Measurements from ENCODE around the gene HPN. TPM values are rescaled to one million over a fixed set of nuclear protein-coding genes. Genes with fewer than 3 reads are reported as not detected.

The HPN gene
- total RNA-seq, 1 experiment from 2014 or later: 10.6 TPM

DNA sequence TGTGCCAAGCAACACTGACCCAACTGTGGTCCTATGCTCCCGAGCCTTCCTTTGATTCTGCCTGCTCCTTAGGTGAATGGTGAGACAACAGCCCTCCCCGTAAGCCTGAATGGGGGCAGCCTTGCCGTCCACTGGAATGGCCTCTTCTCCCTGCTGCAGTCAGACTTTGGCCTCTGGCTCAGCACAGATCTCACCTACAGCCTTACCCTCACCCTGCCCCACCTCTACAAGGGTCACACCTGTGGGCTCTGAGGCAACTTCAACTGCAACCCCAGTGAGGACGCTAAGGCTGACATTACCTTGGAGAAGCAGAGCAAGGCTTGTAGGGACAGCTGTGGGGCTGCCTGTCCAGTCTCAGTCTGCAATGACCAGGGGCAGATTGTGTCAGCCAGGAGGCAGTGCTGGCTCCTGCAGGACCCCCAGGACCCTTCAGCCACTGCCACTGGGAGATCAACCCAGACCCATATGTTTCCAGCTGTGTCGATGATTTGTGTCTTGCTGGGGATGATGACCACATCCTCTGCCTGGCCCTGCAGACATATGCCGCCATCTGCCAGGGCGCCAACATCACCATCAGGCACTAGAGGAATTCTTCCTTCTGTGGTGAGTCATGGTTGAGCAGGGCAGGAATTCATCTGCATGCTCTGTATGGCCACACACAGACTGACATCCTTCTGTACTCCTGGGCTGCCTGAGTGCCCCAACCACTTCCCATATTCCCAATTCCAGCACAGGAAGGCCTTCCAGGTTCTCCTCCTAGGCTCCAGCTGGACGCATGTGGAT, 46.8 kb downstream of the HPN start:
- no peak overlapping the region for H3K4me2 ChIP-seq (ENCODE audit: insufficient read depth, insufficient read length, low read length)
- no peak overlapping the region for H2BK120ac ChIP-seq (ENCODE audit: low read depth, low read length, poor library complexity, severe bottlenecking)
- Mint-ChIP-seq H3K4me3 (no peak overlapping the region), H3K27ac (no peak overlapping the region), H3K9me3 (no peaks in the 10 kb centered on the region), H3K4me1 (peaks cover 14 to 24% of the 10 kb centered on the region in 2 experiments), H3K27me3 (ENCODE audit: low read depth) (no peaks in the 10 kb centered on the region; the same call in 1 of the 2 replicates), H3K36me3 (ENCODE audit: insufficient read depth in 1 of 3, low read depth in 3 of 3) (no peaks in the 10 kb centered on the region)
- H3K9me3 ChIP-seq (ENCODE audit: control insufficient read depth, low read depth, low read length): no peaks in the 10 kb centered on the region
- H2BK12ac ChIP-seq (ENCODE audit: insufficient read length, low read depth, low read length): no peak overlapping the region
- no peak overlapping the region for H3K27ac ChIP-seq (ENCODE audit: insufficient read length, low read depth, low read length)
- H3K27me3 ChIP-seq (ENCODE audit: insufficient read depth, low read length): no peaks in the 10 kb centered on the region
- H3K79me1 ChIP-seq (ENCODE audit: insufficient read depth, low read depth, low read length, poor library complexity, severe bottlenecking): no peaks in the 10 kb centered on the region
- no peak overlapping the region for H2AFZ ChIP-seq (ENCODE audit: low read length)
- no peaks in the 10 kb centered on the region for H3K79me2 ChIP-seq (ENCODE audit: insufficient read depth, low read length)
- no peak overlapping the region for H2BK5ac ChIP-seq (ENCODE audit: insufficient read length, low read length)
- WGBS (ENCODE audit: extremely low coverage, insufficient read length, low lambda C conversion rate): no CpG with 5 or more reads among the region's 8 CpGs
- no peak overlapping the region for H4K8ac ChIP-seq (replicated peaks; ENCODE audit: insufficient read length, low read depth, low read length)
- H3K14ac ChIP-seq (ENCODE audit: insufficient read depth, low read length): no peak overlapping the region; the same call in 1 of the 2 replicates
- no peaks in the 10 kb centered on the region; the same call in 1 of the 2 replicates for H3K4me1 ChIP-seq (ENCODE audit: insufficient read depth, low read length)
- H3K4ac ChIP-seq (ENCODE audit: low read depth, low read length): no peak overlapping the region
- no peak overlapping the region for H4K5ac ChIP-seq (ENCODE audit: insufficient read length, low read depth, low read length)
- H3K23ac ChIP-seq (ENCODE audit: insufficient read length, low read depth, low read length): no peak overlapping the region
- no peak overlapping the region for H2AK5ac ChIP-seq (ENCODE audit: insufficient read length, low read length)
- no peak overlapping the region for H3K18ac ChIP-seq (ENCODE audit: insufficient read length, low read depth, low read length)
- DNase-seq: no peak
- no peak overlapping the region for H3K56ac ChIP-seq (ENCODE audit: insufficient read length, low read depth, low read length)
- no peak overlapping the region for H3T11ph ChIP-seq (ENCODE audit: low read length)
- no peaks in the 10 kb centered on the region for H3K23me2 ChIP-seq (ENCODE audit: insufficient read length, low read depth, low read length, poor library complexity, severe bottlenecking)
- H4K91ac ChIP-seq (ENCODE audit: insufficient read length, low read depth, low read length): no peak overlapping the region
- H4K20me1 ChIP-seq (ENCODE audit: control insufficient read depth, insufficient read depth, insufficient read length): peaks cover 2% of the 10 kb centered on the region
- no peak overlapping the region for H3K9ac ChIP-seq (ENCODE audit: extremely low read depth, insufficient read length, low read length)
- no peak overlapping the region for H2BK15ac ChIP-seq (ENCODE audit: low read depth, low read length)
- no peak overlapping the region for H2BK20ac ChIP-seq (ENCODE audit: low read depth, low read length, poor library complexity, severe bottlenecking)
- TF ChIP-seq, protein P1, sequence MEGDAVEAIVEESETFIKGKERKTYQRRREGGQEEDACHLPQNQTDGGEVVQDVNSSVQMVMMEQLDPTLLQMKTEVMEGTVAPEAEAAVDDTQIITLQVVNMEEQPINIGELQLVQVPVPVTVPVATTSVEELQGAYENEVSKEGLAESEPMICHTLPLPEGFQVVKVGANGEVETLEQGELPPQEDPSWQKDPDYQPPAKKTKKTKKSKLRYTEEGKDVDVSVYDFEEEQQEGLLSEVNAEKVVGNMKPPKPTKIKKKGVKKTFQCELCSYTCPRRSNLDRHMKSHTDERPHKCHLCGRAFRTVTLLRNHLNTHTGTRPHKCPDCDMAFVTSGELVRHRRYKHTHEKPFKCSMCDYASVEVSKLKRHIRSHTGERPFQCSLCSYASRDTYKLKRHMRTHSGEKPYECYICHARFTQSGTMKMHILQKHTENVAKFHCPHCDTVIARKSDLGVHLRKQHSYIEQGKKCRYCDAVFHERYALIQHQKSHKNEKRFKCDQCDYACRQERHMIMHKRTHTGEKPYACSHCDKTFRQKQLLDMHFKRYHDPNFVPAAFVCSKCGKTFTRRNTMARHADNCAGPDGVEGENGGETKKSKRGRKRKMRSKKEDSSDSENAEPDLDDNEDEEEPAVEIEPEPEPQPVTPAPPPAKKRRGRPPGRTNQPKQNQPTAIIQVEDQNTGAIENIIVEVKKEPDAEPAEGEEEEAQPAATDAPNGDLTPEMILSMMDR (conservative IDR thresholded peaks at IDR 0.05): no peak

Measured in H9 (cell line).